ENCODE data around the gene DDX23.

Gene DDX23

DNA sequence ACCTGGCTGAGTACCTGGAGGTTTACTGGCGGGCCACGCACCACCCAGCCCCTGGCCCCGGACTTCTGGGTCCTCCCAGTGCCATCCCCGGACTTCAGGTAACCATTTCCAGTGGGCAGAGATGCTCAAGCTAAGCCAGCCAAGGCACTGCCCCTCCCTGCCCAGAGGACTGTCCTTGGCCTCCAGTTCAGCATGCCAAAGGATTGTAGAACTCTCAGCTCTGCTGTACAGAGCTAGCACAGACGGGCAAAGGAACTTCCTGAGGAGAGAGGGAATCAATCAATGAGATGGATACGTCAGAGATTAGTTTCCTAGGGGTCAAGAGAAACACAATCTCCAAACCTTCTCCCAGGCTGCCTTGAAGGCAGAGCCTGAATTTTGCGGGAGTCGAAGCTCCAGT lies 24.9 kb downstream of the DDX23 start:
- Histone ChIP-seq H3K27me3 (ENCODE audit: low read length) (no peaks in the 10 kb centered on the region), H3K4me3 (ENCODE audit: insufficient read depth, low read length, poor library complexity, severe bottlenecking) (no peak overlapping the region), H3F3A (ENCODE audit: insufficient read depth) (no peaks in the 10 kb centered on the region), H3K9ac (ENCODE audit: low read length) (no peak overlapping the region), H4K20me1 (ENCODE audit: low read depth, low read length) (no peaks in the 10 kb centered on the region; the same call in 1 of the 2 replicates), H3K27ac (ENCODE audit: low read depth, low read length) (no peak overlapping the region), H3K4me2 (ENCODE audit: low read depth, low read length, poor library complexity, severe bottlenecking) (no peak overlapping the region), H3K36me3 (ENCODE audit: low read length) (no peaks in the 10 kb centered on the region; the same call in 1 of the 2 replicates), H3K9me2 (replicated peaks; ENCODE audit: insufficient read depth, low read length) (no peaks in the 10 kb centered on the region), H3K9me3 (ENCODE audit: insufficient read depth, low read length) (no peaks in the 10 kb centered on the region), H3K79me2 (ENCODE audit: insufficient read depth, low read length) (no peaks in the 10 kb centered on the region), H2AFZ (ENCODE audit: low read depth, low read length, severe bottlenecking) (no peak overlapping the region)
- TF ChIP-seq, protein P1, sequence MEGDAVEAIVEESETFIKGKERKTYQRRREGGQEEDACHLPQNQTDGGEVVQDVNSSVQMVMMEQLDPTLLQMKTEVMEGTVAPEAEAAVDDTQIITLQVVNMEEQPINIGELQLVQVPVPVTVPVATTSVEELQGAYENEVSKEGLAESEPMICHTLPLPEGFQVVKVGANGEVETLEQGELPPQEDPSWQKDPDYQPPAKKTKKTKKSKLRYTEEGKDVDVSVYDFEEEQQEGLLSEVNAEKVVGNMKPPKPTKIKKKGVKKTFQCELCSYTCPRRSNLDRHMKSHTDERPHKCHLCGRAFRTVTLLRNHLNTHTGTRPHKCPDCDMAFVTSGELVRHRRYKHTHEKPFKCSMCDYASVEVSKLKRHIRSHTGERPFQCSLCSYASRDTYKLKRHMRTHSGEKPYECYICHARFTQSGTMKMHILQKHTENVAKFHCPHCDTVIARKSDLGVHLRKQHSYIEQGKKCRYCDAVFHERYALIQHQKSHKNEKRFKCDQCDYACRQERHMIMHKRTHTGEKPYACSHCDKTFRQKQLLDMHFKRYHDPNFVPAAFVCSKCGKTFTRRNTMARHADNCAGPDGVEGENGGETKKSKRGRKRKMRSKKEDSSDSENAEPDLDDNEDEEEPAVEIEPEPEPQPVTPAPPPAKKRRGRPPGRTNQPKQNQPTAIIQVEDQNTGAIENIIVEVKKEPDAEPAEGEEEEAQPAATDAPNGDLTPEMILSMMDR (IDR thresholded peaks at IDR 0.05; ENCODE audit: insufficient read depth, low read length, poor library complexity, severe bottlenecking): no peak
- TF ChIP-seq EZH2phosphoT487 (conservative IDR thresholded peaks at IDR 0.05; ENCODE audit: low read length): no peak

DNA sequence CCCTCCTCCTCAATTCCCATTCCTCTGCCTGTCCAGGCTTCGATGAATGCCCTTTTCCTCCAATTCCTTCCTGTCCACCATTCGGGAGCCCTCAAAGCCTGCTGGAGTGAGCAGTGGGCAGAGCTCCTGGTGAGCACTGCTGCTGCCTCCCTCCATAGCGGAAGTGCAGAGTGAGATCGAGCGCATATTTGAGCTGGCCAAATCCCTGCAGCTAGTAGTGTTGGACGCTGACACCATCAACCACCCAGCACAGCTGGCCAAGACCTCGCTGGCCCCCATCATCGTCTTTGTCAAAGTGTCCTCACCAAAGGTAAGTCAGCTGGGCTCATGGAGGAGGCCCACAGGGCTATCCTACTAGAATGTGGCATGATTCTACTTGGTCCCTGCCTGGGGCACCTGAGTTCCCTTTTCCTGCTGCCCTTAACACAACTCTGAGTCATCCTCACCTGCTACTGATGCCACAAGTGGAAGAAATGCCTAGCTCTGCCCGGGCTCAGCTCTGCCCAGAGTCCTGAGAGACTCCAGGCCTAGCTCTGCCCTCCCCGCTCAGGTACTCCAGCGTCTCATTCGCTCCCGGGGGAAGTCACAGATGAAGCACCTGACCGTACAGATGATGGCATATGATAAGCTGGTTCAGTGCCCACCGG lies 25.6 kb downstream of the DDX23 start:
- no peaks in the 10 kb centered on the region for H3K27me3 ChIP-seq (ENCODE audit: low read length)

DNA sequence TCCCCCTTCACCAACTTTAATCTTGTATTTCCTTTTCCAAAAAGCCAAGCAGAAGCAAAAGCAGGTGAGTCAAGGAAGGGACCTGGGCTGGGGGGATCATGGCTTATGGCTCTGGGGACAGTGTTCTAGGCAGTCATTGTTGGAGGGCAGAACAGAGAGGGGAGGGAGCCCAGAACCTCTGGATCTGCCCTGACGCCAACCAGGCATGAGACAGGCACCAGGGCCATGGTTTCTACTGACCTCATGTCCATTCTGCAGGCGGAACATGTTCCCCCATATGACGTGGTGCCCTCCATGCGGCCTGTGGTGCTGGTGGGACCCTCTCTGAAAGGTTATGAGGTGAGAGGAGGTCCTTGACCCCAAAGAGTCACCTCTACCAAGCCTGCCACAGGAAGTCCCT lies 27.1 kb downstream of the DDX23 start:
- Histone ChIP-seq H3K9ac (ENCODE audit: low read length) (no peak overlapping the region), H2AFZ (ENCODE audit: low read depth, low read length, severe bottlenecking) (no peak overlapping the region), H3K36me3 (ENCODE audit: low read length) (no peaks in the 10 kb centered on the region), H3K79me2 (ENCODE audit: insufficient read depth, low read length) (no peaks in the 10 kb centered on the region), H3F3A (ENCODE audit: insufficient read depth) (no peaks in the 10 kb centered on the region), H3K27ac (ENCODE audit: low read depth, low read length) (no peak overlapping the region), H3K9me3 (ENCODE audit: insufficient read depth, low read length) (no peaks in the 10 kb centered on the region), H3K27me3 (ENCODE audit: low read length) (no peaks in the 10 kb centered on the region), H3K9me2 (replicated peaks; ENCODE audit: insufficient read depth, low read length) (no peaks in the 10 kb centered on the region), H3K4me2 (ENCODE audit: low read depth, low read length, poor library complexity, severe bottlenecking) (no peak overlapping the region), H4K20me1 (ENCODE audit: low read depth, low read length) (no peaks in the 10 kb centered on the region; the same call in 1 of the 2 replicates), H3K4me3 (ENCODE audit: insufficient read depth, low read length, poor library complexity, severe bottlenecking) (no peak overlapping the region)
- TF ChIP-seq, protein P1 (IDR thresholded peaks at IDR 0.05; ENCODE audit: insufficient read depth, low read length, poor library complexity, severe bottlenecking): no peak
- no peak for TF ChIP-seq EZH2phosphoT487 (conservative IDR thresholded peaks at IDR 0.05; ENCODE audit: low read length)

More for the DNA sequence above, 25.6 kb downstream of the DDX23 start:
- Histone ChIP-seq H3K27ac (ENCODE audit: low read depth, low read length) (no peak overlapping the region), H3K9me3 (ENCODE audit: insufficient read depth, low read length) (no peaks in the 10 kb centered on the region), H2AFZ (ENCODE audit: low read depth, low read length, severe bottlenecking) (no peak overlapping the region), H3K9ac (ENCODE audit: low read length) (no peak overlapping the region), H3K79me2 (ENCODE audit: insufficient read depth, low read length) (no peaks in the 10 kb centered on the region), H3K9me2 (replicated peaks; ENCODE audit: insufficient read depth, low read length) (no peaks in the 10 kb centered on the region), H4K20me1 (ENCODE audit: low read depth, low read length) (no peaks in the 10 kb centered on the region; the same call in 1 of the 2 replicates), H3K4me3 (ENCODE audit: insufficient read depth, low read length, poor library complexity, severe bottlenecking) (no peak overlapping the region), H3K4me2 (ENCODE audit: low read depth, low read length, poor library complexity, severe bottlenecking) (no peak overlapping the region), H3K36me3 (ENCODE audit: low read length) (no peaks in the 10 kb centered on the region; the same call in 1 of the 2 replicates), H3F3A (ENCODE audit: insufficient read depth) (no peaks in the 10 kb centered on the region)
- TF ChIP-seq, protein P1 (IDR thresholded peaks at IDR 0.05; ENCODE audit: insufficient read depth, low read length, poor library complexity, severe bottlenecking): no peak
- TF ChIP-seq EZH2phosphoT487 (conservative IDR thresholded peaks at IDR 0.05; ENCODE audit: low read length): no peak

All from SU-DHL-6 (cell line).